ENCODE measurements around the gene PIKFYVE. TPM values are rescaled to one million over a fixed set of nuclear protein-coding genes. Genes with fewer than 3 reads are reported as not detected.
"Not testable (repeated sequence)": the region's sequence is repeated elsewhere in the genome, so short reads cannot be mapped to it uniquely, and the experiment has no call there.

PIKFYVE gene
- total RNA-seq, 1 donor from 2014 or later = 51.6 TPM

GRCh38 chr2:208392300-208392699 is 126.2 kb downstream of the PIKFYVE start:
- Mint-ChIP-seq H3K27ac (no peak overlapping the region), H3K27me3 (ENCODE audit: insufficient read depth, low read depth) (peaks cover 5% of the 10 kb centered on the region), H3K9me3 (peaks cover 25% of the 10 kb centered on the region), H3K36me3 (no peaks in the 10 kb centered on the region), H3K4me3 (no peak overlapping the region), H3K4me1 (no peaks in the 10 kb centered on the region)
- H3K27ac ChIP-seq = no peak overlapping the region
- no peak overlapping the region for H2AFZ ChIP-seq (replicated peaks)
- H3F3A ChIP-seq (ENCODE audit: low read depth) = no peaks in the 10 kb centered on the region
- no peaks in the 10 kb centered on the region for H3K9me3 ChIP-seq (ENCODE audit: low read depth)
- H3K4me2 ChIP-seq = no peak overlapping the region
- no peaks in the 10 kb centered on the region for H3K27me3 ChIP-seq
- DNase-seq (ENCODE audit: low spot score) = no peak
- no peak overlapping the region for H3K4me3 ChIP-seq
- no peaks in the 10 kb centered on the region for H3K36me3 ChIP-seq
- H3K79me2 ChIP-seq (ENCODE audit: low read depth) = no peaks in the 10 kb centered on the region
- H4K20me1 ChIP-seq (ENCODE audit: low read depth) = no peaks in the 10 kb centered on the region
- H3K9ac ChIP-seq = no peak overlapping the region
- TF ChIP-seq CTCF (IDR thresholded peaks at IDR 0.05) = peak; percentile 6
- no peak for TF ChIP-seq EZH2 (IDR thresholded peaks at IDR 0.05)
- TF ChIP-seq EZH2phosphoT487 (IDR thresholded peaks at IDR 0.05) = no peak
- H3K4me1 ChIP-seq = no peaks in the 10 kb centered on the region

- not testable (repeated sequence) for H3K27ac ChIP-seq; H3K4me2 ChIP-seq; DNase-seq (ENCODE audit: low spot score); H3K79me2 ChIP-seq (ENCODE audit: low read depth); H2AFZ ChIP-seq (replicated peaks); H3K27me3 ChIP-seq; H3K9me3 ChIP-seq (ENCODE audit: low read depth); H3F3A ChIP-seq (ENCODE audit: low read depth); H3K4me3 ChIP-seq; H3K36me3 Mint-ChIP-seq; H3K27me3 Mint-ChIP-seq (ENCODE audit: insufficient read depth, low read depth); H3K4me1 Mint-ChIP-seq; H3K9ac ChIP-seq; H3K36me3 ChIP-seq; H3K4me1 ChIP-seq; H3K4me3 Mint-ChIP-seq; H3K27ac Mint-ChIP-seq; H4K20me1 ChIP-seq (ENCODE audit: low read depth)
- peaks cover 25% of the 10 kb centered on the region for H3K9me3 Mint-ChIP-seq
These were observed 130.7 kb downstream of the PIKFYVE start for GRCh38 chr2:208396796-208397195.

GRCh38 chr2:208399201-208399600 is 133.1 kb downstream of the PIKFYVE start:
- no peak overlapping the region for H2AFZ ChIP-seq (replicated peaks)
- no peaks in the 10 kb centered on the region for H3K36me3 ChIP-seq
- DNase-seq (ENCODE audit: low spot score) = no peak
- H3K4me3 Mint-ChIP-seq = no peak overlapping the region
- H3K27ac ChIP-seq = no peak overlapping the region
- H3K27me3 Mint-ChIP-seq (ENCODE audit: insufficient read depth, low read depth) = peaks cover 4% of the 10 kb centered on the region
- H4K20me1 ChIP-seq (ENCODE audit: low read depth) = no peaks in the 10 kb centered on the region
- H3K27ac Mint-ChIP-seq = no peak overlapping the region
- H3K9me3 ChIP-seq (ENCODE audit: low read depth) = no peaks in the 10 kb centered on the region
- no peaks in the 10 kb centered on the region for H3F3A ChIP-seq (ENCODE audit: low read depth)
- no peak overlapping the region for H3K9ac ChIP-seq
- no peak for TF ChIP-seq EZH2phosphoT487 (IDR thresholded peaks at IDR 0.05)
- no peak for TF ChIP-seq EZH2 (IDR thresholded peaks at IDR 0.05)
- no peak for TF ChIP-seq CTCF (IDR thresholded peaks at IDR 0.05)
- no peak overlapping the region for H3K4me2 ChIP-seq
- H3K79me2 ChIP-seq (ENCODE audit: low read depth) = no peaks in the 10 kb centered on the region
- no peaks in the 10 kb centered on the region for H3K4me1 Mint-ChIP-seq
- H3K4me3 ChIP-seq = no peak overlapping the region
- H3K27me3 ChIP-seq = no peaks in the 10 kb centered on the region
- peaks cover 16% of the 10 kb centered on the region for H3K9me3 Mint-ChIP-seq
- no peaks in the 10 kb centered on the region for H3K36me3 Mint-ChIP-seq
- H3K4me1 ChIP-seq = no peaks in the 10 kb centered on the region

GRCh38 chr2:208406474-208407451 is 140.7 kb downstream of the PIKFYVE start, which contains the start of gene PTH2R:
Gene PTH2R, plus strand, starts transcription at chr2:208406792. Its CDS starts 252 bp downstream, at chr2:208407044.
- H3F3A ChIP-seq (ENCODE audit: low read depth) = no peaks in the 10 kb centered on the region
- TF ChIP-seq EZH2 (IDR thresholded peaks at IDR 0.05) (peak; percentile 87), EZH2phosphoT487 (IDR thresholded peaks at IDR 0.05) (peak; percentile 77), CTCF (IDR thresholded peaks at IDR 0.05) (peak; percentile 22)
- no peaks in the 10 kb centered on the region for H3K79me2 ChIP-seq (ENCODE audit: low read depth)
- DNase-seq (ENCODE audit: low spot score) = peak; percentile 67
- H3K9me3 ChIP-seq (ENCODE audit: low read depth) = no peaks in the 10 kb centered on the region
- peak within 1 kb of the TSS; percentile 79 for H3K4me3 Mint-ChIP-seq
- peak within 1 kb of the TSS; percentile 79 for H3K4me2 ChIP-seq
- H3K9me3 Mint-ChIP-seq = no peaks in the 10 kb centered on the region
- H3K27ac ChIP-seq = no peak within 1 kb of the TSS
- no peaks in the 10 kb centered on the region for H4K20me1 ChIP-seq (ENCODE audit: low read depth)
- no peak within 1 kb of the TSS for H3K9ac ChIP-seq
- H3K36me3 Mint-ChIP-seq = no peaks in the 10 kb centered on the region
- no peak within 1 kb of the TSS for H3K27ac Mint-ChIP-seq
- H3K4me1 Mint-ChIP-seq = peaks cover 8% of the 10 kb centered on the region
- H3K27me3 Mint-ChIP-seq (ENCODE audit: insufficient read depth, low read depth) = peaks cover 7% of the 10 kb centered on the region
- H3K4me1 ChIP-seq = peaks cover 13% of the 10 kb centered on the region
- H3K36me3 ChIP-seq = no peaks in the 10 kb centered on the region
- peak within 1 kb of the TSS; percentile 75 for H2AFZ ChIP-seq (replicated peaks)
- peaks cover 50% of the 10 kb centered on the region for H3K27me3 ChIP-seq
- peak within 1 kb of the TSS; percentile 48 for H3K4me3 ChIP-seq
